LNCaP clone FGC (cell line): Measurements from ENCODE around the gene SLC20A1.
A peak's percentile ranks its signal among the peaks of the same experiment; 100 is the strongest.

ENCODE experiments used
- DNase-seq: peaks from one replicate; pipeline ENCODE4 v3.0.0-alpha.2; 2011; ENCODE audit warnings: low read depth
- H3K4me3 ChIP-seq: 2 replicates; pipeline ENCODE4 v1.5.1; 2011; ENCODE audit warnings: mild to moderate bottlenecking, low read depth, low read length, control low read depth
- TF ChIP-seq, protein P1 (sequence below): IDR thresholded peaks from 2 replicates; pipeline ENCODE4 v1.5.1; 2012; ENCODE audit warnings: mild to moderate bottlenecking; ENCODE audit not compliant: control insufficient read depth, insufficient read depth; ENCODE audit errors: extremely low read depth

The SLC20A1 gene

DNA sequence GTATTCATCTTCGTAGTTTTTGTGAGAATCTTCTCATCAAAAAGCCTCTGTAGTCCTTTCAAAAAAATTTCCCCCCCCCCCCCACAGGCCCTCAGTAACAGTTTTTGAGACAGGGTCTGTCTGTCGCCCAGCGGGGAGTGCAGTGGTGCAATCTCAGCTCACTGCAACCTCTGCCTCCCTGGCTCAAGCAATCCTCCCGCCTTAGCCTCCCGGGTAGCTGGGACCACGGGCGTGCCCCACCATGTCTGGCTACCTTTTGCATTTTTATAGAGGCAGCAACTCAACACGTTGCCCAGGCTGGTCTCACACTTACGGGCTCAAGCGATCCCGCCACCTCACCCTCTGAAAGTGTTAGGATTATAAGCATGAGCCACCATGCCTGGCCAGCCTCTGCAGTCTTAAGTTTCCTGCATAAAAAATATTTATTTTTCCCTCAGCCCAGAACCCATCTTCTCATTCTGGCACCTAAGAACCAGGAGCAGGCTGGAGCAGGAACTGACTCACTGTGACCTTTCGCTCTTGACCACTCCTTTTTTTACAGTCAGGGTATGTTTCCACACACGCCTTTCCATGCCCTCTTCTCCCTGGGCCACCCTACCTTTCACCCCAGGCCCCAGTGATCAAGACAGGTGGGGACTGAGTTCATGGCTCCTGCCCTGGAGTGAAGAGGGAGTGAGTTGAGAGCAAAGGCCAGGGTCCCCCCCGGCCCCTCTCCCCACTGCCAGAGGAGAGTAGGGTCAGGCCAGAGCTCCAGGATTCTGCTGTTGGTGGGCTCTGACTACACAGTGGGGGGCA lies 42.5 kb downstream of the SLC20A1 start:
- H3K4me3 ChIP-seq: no peak overlapping the region
- TF ChIP-seq, protein P1, sequence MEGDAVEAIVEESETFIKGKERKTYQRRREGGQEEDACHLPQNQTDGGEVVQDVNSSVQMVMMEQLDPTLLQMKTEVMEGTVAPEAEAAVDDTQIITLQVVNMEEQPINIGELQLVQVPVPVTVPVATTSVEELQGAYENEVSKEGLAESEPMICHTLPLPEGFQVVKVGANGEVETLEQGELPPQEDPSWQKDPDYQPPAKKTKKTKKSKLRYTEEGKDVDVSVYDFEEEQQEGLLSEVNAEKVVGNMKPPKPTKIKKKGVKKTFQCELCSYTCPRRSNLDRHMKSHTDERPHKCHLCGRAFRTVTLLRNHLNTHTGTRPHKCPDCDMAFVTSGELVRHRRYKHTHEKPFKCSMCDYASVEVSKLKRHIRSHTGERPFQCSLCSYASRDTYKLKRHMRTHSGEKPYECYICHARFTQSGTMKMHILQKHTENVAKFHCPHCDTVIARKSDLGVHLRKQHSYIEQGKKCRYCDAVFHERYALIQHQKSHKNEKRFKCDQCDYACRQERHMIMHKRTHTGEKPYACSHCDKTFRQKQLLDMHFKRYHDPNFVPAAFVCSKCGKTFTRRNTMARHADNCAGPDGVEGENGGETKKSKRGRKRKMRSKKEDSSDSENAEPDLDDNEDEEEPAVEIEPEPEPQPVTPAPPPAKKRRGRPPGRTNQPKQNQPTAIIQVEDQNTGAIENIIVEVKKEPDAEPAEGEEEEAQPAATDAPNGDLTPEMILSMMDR: no peak
- DNase-seq: no peak

DNA sequence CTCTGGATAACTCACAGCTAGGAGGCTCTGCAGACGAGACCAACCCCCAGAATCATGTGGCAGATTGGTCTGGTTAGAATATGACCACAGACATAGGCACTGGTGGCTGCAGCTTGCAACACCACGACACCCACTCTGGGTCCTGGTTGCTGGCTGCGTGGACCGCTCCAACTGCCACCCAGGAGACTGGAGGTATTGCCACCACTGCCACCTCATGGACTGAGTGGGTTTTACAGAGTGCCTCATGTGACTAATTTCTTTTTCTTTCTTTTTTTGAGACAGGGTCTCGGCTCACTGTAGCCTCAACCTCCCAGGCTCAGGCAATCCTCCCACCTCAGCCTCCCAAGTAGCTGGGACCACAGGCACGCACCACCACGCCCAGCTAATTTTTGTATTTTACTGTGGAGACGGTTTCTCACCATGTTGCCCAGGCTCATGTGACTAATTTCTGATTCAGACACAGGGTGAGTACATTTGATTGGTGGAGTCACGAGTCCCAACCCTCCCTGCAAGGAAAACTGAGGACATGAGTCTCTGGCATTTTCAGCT lies 45.2 kb downstream of the SLC20A1 start:
- no peak overlapping the region for H3K4me3 ChIP-seq
- TF ChIP-seq, protein P1: peak; percentile 70
- peak; percentile 11 for DNase-seq

DNA sequence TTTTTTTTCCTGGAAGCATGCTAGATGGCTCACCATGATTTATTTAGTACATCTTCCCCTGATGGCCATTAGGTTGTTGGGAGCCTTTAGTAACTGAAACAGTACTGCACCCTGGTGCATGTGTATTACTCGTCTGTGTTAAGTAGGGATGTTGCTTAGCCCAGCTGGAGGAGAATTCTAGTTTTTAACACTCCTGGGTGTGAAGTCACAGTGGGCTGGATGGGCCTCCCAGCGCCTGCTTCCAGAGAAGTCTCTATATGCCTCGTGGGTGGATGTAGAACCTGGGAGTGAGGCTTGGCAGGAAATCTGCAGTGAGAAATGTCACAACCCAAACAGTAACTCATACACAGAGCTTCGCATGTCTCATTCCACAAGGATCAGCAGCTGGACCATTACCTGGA lies 46.1 kb downstream of the SLC20A1 start:
- no peak overlapping the region for H3K4me3 ChIP-seq
- no peak for DNase-seq
- TF ChIP-seq, protein P1: no peak

DNA sequence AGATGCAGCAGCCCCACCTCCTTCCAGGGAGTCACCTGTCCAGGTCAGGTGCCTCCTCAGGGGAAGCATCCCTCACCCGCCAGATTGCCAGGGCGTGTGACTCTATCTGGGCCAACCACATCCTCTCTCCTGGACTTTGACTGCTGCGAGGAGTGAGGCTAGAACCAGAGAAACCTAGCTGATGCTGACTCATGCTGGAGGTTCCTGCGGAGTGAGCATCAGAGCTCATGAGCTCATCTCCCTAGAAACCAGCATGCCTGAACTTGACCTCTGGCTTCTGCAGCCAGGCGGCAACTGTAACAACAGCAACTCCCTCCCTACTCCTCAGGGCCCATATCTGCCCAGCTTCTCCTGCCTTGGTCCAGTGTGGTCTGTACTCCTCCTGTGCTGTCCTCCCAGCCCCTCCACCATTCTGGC lies 46.8 kb downstream of the SLC20A1 start:
- DNase-seq: no peak

DNA sequence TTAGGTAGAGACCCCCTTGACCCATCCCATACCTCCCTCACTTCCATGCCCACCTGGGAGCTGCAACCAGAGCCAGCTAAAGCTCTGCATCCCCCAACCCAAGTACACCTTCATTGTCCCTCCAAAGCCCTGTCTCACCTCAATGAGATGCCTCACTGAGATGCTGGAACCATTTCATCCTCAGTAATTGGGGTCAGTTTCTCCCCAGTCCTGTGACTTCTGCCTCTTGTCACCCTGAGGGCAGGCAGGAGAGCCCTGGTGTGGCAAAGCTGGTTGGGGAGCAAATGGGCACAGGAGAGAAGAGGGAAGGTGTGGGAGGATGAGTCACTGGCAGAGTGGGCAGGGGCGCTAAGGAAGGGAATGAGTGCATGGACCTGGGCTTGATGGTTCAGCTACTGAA lies 47.2 kb downstream of the SLC20A1 start:
- DNase-seq: no peak
- H3K4me3 ChIP-seq: no peak overlapping the region
- TF ChIP-seq, protein P1: no peak

More for the DNA sequence above, 46.8 kb downstream of the SLC20A1 start:
- H3K4me3 ChIP-seq: no peak overlapping the region
- TF ChIP-seq, protein P1: no peak

DNA sequence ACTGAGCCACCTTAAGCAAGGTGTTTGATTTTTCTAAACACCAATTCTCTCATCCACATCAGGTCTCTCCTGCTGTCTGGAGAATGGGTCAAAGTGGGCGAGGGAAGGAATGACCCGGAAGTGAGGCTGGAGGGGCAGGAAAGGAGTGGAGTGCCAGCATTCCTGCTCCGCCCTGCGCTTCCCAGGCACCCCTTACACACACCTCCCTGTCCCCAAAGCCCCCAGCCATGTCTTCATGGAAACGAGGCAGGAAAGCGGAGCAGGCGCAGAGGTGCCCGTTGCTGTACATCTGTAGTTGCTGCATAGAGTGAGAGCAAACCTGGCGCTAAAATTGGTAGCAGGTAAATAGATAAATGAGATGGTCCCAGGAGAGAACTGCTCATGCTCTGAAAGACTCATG lies 47.9 kb downstream of the SLC20A1 start:
- no peak for DNase-seq
- no peak overlapping the region for H3K4me3 ChIP-seq
- TF ChIP-seq, protein P1: no peak
